CD14-positive monocyte (primary cell): ENCODE results near the gene ZBTB4. TPM values are rescaled to one million over a fixed set of nuclear protein-coding genes. Genes with fewer than 3 reads are reported as not detected.
A peak's percentile ranks its signal among the peaks of the same experiment; 100 is the strongest.
"Not testable (repeated sequence)": the region's sequence is repeated elsewhere in the genome, so short reads cannot be mapped to it uniquely, and the experiment has no call there.

ENCODE experiments used
- DNase-seq, 3 donors: peaks; one replicate each; pipeline ENCODE4 v3.0.0-alpha.2; 2011 to 2022
- H2AFZ ChIP-seq: 2 replicates; pipeline ENCODE4 v1.6.0; 2012; ENCODE audit warnings: mild to moderate bottlenecking, low read depth, low read length, inconsistent platforms; ENCODE audit not compliant: insufficient read depth, poor library complexity, severe bottlenecking
- H3K27ac ChIP-seq, 2 donors: 1 replicate in 1 of 2; 2 replicates in 1 of 2; pipeline ENCODE4 v1.5.1; 2012 to 2013; ENCODE audit warnings: low read length in 2 of 2, control low read depth in 1 of 2, inconsistent platforms in 1 of 2, low read depth in 1 of 2, mild to moderate bottlenecking in 1 of 2
- H3K27me3 ChIP-seq, 2 donors: one replicate each; pipeline versions ENCODE4 v1.6.0 to v1.6.1; 2011 to 2013; ENCODE audit warnings: low read length in 2 of 2; ENCODE audit not compliant: control insufficient read depth in 2 of 2, insufficient read depth in 2 of 2
- H3K36me3 ChIP-seq, 2 donors: replicated peaks in 1 of 2; 1 replicate in 1 of 2; 2 replicates in 1 of 2; pipeline versions ENCODE4 v1.5.1 to v1.6.1; 2012 to 2013; ENCODE audit warnings: low read length in 2 of 2, control low read depth in 1 of 2, inconsistent platforms in 1 of 2, mild to moderate bottlenecking in 1 of 2; ENCODE audit not compliant: insufficient read depth in 2 of 2, control insufficient read depth in 1 of 2
- H3K4me1 ChIP-seq, 2 donors: 1 replicate in 1 of 2; 2 replicates in 1 of 2; pipeline versions ENCODE4 v1.5.1 to v1.6.1; 2012 to 2013; ENCODE audit warnings: low read length in 2 of 2, control low read depth in 1 of 2, inconsistent platforms in 1 of 2, mild to moderate bottlenecking in 1 of 2, moderate library complexity in 1 of 2; ENCODE audit not compliant: insufficient read depth in 2 of 2, control insufficient read depth in 1 of 2
- H3K4me2 ChIP-seq: replicated peaks from 2 replicates; pipeline ENCODE3; 2012; ENCODE audit warnings: low read length, moderate library complexity, mild to moderate bottlenecking; ENCODE audit not compliant: poor library complexity, severe bottlenecking; ENCODE audit errors: extremely low read depth
- H3K4me3 ChIP-seq, 3 experiments: fragments of 200-600 bp in 1 of 3; sonication (generic) in 1 of 3; replicated peaks in 1 of 3; 1 replicate in 2 of 3; 2 replicates in 1 of 3; pipeline ENCODE4 v1.5.1; 2011 to 2013; ENCODE audit warnings: low read length in 3 of 3, mild to moderate bottlenecking in 3 of 3, control low read depth in 2 of 3, low read depth in 2 of 3, inconsistent platforms in 1 of 3, moderate library complexity in 1 of 3
- H3K79me2 ChIP-seq: 2 replicates; pipeline ENCODE4 v1.6.0; 2012; ENCODE audit warnings: mild to moderate bottlenecking, control low read depth, inconsistent platforms, low read length, moderate library complexity; ENCODE audit not compliant: insufficient read depth
- H3K9ac ChIP-seq: 2 replicates; pipeline ENCODE4 v1.6.0; 2017; ENCODE audit warnings: low read length, mild to moderate bottlenecking; ENCODE audit not compliant: insufficient read depth, poor library complexity, severe bottlenecking
- H3K9me3 ChIP-seq, 2 donors: replicated peaks in 1 of 2; 1 replicate in 1 of 2; 2 replicates in 1 of 2; pipeline versions ENCODE4 v1.5.1 to v1.6.1; 2012 to 2013; ENCODE audit warnings: low read length in 2 of 2, control low read depth in 1 of 2; ENCODE audit not compliant: control insufficient read depth in 1 of 2, insufficient read depth in 1 of 2
- H4K20me1 ChIP-seq: 2 replicates; pipeline ENCODE4 v1.6.0; 2012; ENCODE audit warnings: mild to moderate bottlenecking, low read length, control low read depth, moderate library complexity; ENCODE audit not compliant: insufficient read depth
- H3K27ac Mint-ChIP-seq, 7 donors: one replicate each; pipeline ENCODE4 v1.8.0; 2020; ENCODE audit warnings: mild to moderate bottlenecking in 7 of 7, mixed read lengths in 7 of 7, moderate library complexity in 6 of 7, inconsistent platforms in 2 of 7
- H3K27me3 Mint-ChIP-seq, 3 donors: one replicate each; pipeline ENCODE4 v1.8.0; 2021 to 2022; ENCODE audit warnings: low read depth in 3 of 3, mild to moderate bottlenecking in 3 of 3, mixed read lengths in 3 of 3, moderate library complexity in 3 of 3, inconsistent platforms in 1 of 3
- H3K36me3 Mint-ChIP-seq, 2 donors: one replicate each; pipeline ENCODE4 v1.8.0; 2020; ENCODE audit warnings: mixed read lengths in 2 of 2, inconsistent platforms in 1 of 2, mild to moderate bottlenecking in 1 of 2
- H3K4me1 Mint-ChIP-seq: one replicate; pipeline ENCODE4 v1.8.0; 2020; ENCODE audit warnings: mild to moderate bottlenecking, mixed read lengths
- H3K4me3 Mint-ChIP-seq, 2 donors: one replicate each; pipeline ENCODE4 v1.8.0; 2020; ENCODE audit warnings: mild to moderate bottlenecking in 2 of 2, mixed read lengths in 2 of 2, moderate library complexity in 1 of 2
- H3K9me3 Mint-ChIP-seq, 7 donors: one replicate each; pipeline ENCODE4 v1.8.0; 2020 to 2022; ENCODE audit warnings: mixed read lengths in 7 of 7, mild to moderate bottlenecking in 6 of 7, moderate library complexity in 6 of 7, inconsistent platforms in 2 of 7
- WGBS: methylation state at CpG from one replicate; pipeline ENCODE4 v1.1.5; 2013; ENCODE audit warnings: missing lambda C conversion rate; ENCODE audit not compliant: insufficient coverage; 5-methylcytosine and 5-hydroxymethylcytosine counted together
- intact Hi-C, 2 donors: fragments of 100-400 bp; cut with micrococcal nuclease; formaldehyde crosslinking; loops; one replicate each; pipeline versions ENCODE4 v1.15.0 to v1.15.1; 2023
- polyA plus RNA-seq, 3 donors: library from polyadenylated mRNA; depleted of rRNA in 1 of 3; unstranded in 2 of 3; stranded (reverse) in 1 of 3; fragments of 300-500 nt in 2 of 3; fragments of >200 nt in 1 of 3; fragmentation: Illumina TruSeq in 2 of 3; gene quantifications; 1 replicate in 2 of 3; 2 replicates in 1 of 3; pipeline ENCODE4 v1.2.3, GENCODE V29; 2012 to 2021
- TF ChIP-seq, protein P1 (sequence below): fragments of 200-600 bp; IDR thresholded peaks from one replicate; pipeline ENCODE4 v1.8.0; 2022; ENCODE audit warnings: antibody characterized with exemption, mild to moderate bottlenecking

Gene ZBTB4
- polyA plus RNA-seq, 3 donors: 3.4 to 8.1 (median 4.4) TPM

DNA sequence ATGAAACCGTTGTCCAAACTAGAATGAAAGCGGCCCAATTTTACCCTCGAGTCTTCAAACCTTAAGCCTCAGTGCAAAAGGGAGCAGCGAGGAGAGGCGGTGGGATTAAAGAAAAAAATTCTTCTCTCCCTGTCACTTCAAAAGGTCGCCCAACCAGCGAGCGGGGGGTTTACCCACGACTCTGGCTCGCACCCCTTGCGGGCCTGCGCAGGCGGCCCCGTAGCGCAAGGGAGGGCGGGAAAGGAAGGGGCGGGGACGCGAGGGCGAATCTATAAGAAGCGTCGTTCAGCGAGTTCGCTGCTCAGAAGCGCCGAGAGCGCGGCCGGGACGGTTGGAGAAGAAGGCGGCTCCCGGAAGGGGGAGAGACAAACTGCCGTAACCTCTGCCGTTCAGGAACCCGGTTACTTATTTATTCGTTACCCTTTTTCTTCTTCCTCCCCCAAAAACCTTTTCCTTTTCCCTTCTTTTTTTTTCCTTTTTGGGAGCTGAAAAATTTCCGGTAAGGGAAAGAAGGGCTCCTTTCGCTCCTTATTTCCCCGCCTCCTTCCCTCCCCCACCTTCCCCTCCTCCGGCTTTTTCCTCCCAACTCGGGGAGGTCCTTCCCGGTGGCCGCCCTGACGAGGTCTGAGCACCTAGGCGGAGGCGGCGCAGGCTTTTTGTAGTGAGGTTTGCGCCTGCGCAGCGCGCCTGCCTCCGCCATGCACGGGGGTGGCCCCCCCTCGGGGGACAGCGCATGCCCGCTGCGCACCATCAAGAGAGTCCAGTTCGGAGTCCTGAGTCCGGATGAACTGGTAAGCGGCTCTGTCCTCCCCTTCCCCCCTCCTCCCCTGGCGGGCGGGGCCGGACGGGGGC is 4.9 kb upstream of the ZBTB4 start, which contains the start of gene POLR2A:
POLR2A (plus strand) TSS at position 300 of the 852 bp plus-strand sequence.
- Mint-ChIP-seq H3K4me1 (peaks cover 70% of the 10 kb centered on the region), H3K9me3 (no peaks in the 10 kb centered on the region), H3K36me3 (peaks cover 11% of the 10 kb centered on the region in 2 donors), H3K27me3 (peaks cover 1 to 3% (median 2%) of the 10 kb centered on the region in 3 donors), H3K27ac (peak within 1 kb of the TSS; percentile 99 to 100 (median 100)), H3K4me3 (peak within 1 kb of the TSS; percentile 93 to 97)
- no peaks in the 10 kb centered on the region for H3K27me3 ChIP-seq
- peaks cover 47% of the 10 kb centered on the region for H4K20me1 ChIP-seq
- peaks cover 0 to 8% of the 10 kb centered on the region in 2 donors for H3K36me3 ChIP-seq
- no peaks in the 10 kb centered on the region for H3K9me3 ChIP-seq
- peak within 1 kb of the TSS; percentile 91 for H3K9ac ChIP-seq
- H3K4me1 ChIP-seq: peaks cover 39 to 59% of the 10 kb centered on the region in 2 donors
- intact Hi-C loops: loop anchor here (1.0 to 10.0 kb wide), 6 partner anchors 47 to 358 kb away; partner anchors contain the start of genes DVL2 (in 1 of the 2), KCTD11 (in 1 of the 2), PHF23 (in 1 of the 2) and TMEM102 (in 1 of the 2)
- H3K27ac ChIP-seq: peak within 1 kb of the TSS; percentile 95 to 98
- WGBS: 0% methylated on average over 43 of the region's 64 CpGs
- TF ChIP-seq, protein P1, sequence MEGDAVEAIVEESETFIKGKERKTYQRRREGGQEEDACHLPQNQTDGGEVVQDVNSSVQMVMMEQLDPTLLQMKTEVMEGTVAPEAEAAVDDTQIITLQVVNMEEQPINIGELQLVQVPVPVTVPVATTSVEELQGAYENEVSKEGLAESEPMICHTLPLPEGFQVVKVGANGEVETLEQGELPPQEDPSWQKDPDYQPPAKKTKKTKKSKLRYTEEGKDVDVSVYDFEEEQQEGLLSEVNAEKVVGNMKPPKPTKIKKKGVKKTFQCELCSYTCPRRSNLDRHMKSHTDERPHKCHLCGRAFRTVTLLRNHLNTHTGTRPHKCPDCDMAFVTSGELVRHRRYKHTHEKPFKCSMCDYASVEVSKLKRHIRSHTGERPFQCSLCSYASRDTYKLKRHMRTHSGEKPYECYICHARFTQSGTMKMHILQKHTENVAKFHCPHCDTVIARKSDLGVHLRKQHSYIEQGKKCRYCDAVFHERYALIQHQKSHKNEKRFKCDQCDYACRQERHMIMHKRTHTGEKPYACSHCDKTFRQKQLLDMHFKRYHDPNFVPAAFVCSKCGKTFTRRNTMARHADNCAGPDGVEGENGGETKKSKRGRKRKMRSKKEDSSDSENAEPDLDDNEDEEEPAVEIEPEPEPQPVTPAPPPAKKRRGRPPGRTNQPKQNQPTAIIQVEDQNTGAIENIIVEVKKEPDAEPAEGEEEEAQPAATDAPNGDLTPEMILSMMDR: no peak
- peak within 1 kb of the TSS; percentile 75 for H3K4me2 ChIP-seq
- H2AFZ ChIP-seq: peak within 1 kb of the TSS; percentile 73
- peak within 1 kb of the TSS; percentile 75 to 90 (median 87) for H3K4me3 ChIP-seq
- peak; percentile 96 to 99 (median 98) for DNase-seq
- peaks cover 62% of the 10 kb centered on the region for H3K79me2 ChIP-seq

DNA sequence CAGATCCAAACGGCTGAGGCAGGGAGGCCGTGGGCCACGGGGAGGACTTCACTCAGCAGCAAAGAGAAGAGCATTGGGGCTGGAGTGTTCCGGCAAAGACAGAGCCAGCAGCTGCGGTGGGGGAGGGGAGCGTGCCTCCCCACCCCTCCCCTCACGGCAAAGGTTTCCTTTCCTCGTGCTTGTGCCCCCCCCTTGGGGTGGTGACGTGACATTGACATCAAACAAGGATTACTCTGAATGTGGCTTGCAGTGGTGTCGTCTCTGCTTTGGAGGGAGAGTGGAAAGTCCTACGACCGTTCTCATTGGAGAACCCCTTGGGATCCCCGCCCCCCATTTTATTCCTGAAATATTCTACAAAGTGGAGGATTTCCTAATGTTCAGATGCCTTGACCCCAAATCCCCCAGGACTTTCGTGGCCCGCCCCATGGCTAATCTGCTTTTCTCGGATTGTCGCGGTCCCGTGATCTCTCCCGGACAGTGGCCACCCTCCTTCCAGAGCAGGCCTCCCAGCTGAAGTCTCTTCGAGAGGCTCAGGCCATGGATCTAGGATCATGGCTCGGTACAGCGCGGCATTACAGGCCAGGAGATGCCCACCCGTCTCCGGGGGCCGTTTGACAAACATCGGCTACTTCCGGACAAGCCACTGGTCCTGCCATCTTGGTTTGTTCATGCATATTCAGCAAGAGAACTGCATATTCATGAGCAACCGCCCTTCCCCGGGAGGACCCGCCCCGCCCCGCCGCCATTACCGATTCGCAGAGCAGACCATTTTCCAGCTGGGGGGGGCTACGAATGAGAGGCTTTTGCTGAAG is 4.0 kb upstream of the ZBTB4 start:
- Histone ChIP-seq H3K27ac (peak overlapping the region; percentile 95 to 98), H3K4me3 (peak overlapping the region; percentile 75 to 90 (median 87)), H3K27me3 (no peaks in the 10 kb centered on the region), H2AFZ (peak overlapping the region; percentile 73), H3K36me3 (peaks cover 0 to 8% of the 10 kb centered on the region in 2 donors), H3K4me2 (peak overlapping the region; percentile 75), H3K9ac (peak overlapping the region; percentile 91), H3K79me2 (peaks cover 61% of the 10 kb centered on the region), H4K20me1 (peaks cover 39% of the 10 kb centered on the region), H3K9me3 (no peaks in the 10 kb centered on the region), H3K4me1 (peaks cover 43 to 61% of the 10 kb centered on the region in 2 donors)
- Mint-ChIP-seq H3K36me3 (peaks cover 6 to 7% of the 10 kb centered on the region in 2 donors), H3K4me1 (peaks cover 67% of the 10 kb centered on the region), H3K4me3 (peak overlapping the region; percentile 93 to 97), H3K27me3 (peaks cover 0 to 3% (median 2%) of the 10 kb centered on the region in 3 donors), H3K27ac (peak overlapping the region; percentile 99 to 100 (median 100)), H3K9me3 (no peaks in the 10 kb centered on the region)
- intact Hi-C loops: loop anchor here (1.0 to 10.0 kb wide), 6 partner anchors 47 to 359 kb away; partner anchors contain the start of genes DVL2 (in 1 of the 2), KCTD11 (in 1 of the 2), PHF23 (in 1 of the 2) and TMEM102 (in 1 of the 2)
- TF ChIP-seq, protein P1: no peak
- peak; percentile 89 to 91 (median 90) for DNase-seq
- WGBS: 0% methylated on average over 19 of the region's 38 CpGs

DNA sequence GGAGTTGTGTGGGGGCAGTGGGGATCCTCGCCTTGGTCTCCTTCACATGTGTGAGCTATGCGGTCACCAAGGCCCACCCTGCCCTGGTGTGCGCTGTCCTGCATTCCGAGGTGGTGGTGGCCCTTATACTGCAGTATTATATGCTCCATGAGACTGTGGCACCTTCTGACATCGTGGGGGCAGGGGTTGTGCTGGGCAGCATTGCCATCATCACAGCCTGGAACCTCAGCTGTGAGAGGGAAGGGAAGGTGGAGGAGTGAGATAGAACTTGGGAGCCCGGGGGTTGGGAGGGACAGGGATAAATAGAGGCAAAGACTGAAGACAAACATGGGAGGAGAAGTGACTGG is 3.3 kb upstream of the ZBTB4 start:
- not testable (repeated sequence) for H3K9me3 Mint-ChIP-seq, H3K36me3 ChIP-seq, DNase-seq, H3K27me3 Mint-ChIP-seq, H3K9me3 ChIP-seq, H3K36me3 Mint-ChIP-seq, H3K27me3 ChIP-seq
- peak overlapping the region; percentile 91 for H3K9ac ChIP-seq
- intact Hi-C loops: loop anchor here in 1 of 2 donors (5.0 to 10.0 kb wide), 4 partner anchors 90 to 360 kb away; partner anchors contain the start of genes DVL2, KCTD11, PHF23 and TMEM95
- H3K4me3 ChIP-seq: peak overlapping the region in 2 of 3 experiments; percentile 75 to 87
- H3K4me3 Mint-ChIP-seq: peak overlapping the region; percentile 93 to 97
- peak overlapping the region; percentile 99 to 100 (median 100) for H3K27ac Mint-ChIP-seq
- peaks cover 31% of the 10 kb centered on the region for H4K20me1 ChIP-seq
- H3K4me1 ChIP-seq: peaks cover 50 to 64% of the 10 kb centered on the region in 2 donors
- 84% methylated on average over 4 of the region's 6 CpGs for WGBS
- peaks cover 57% of the 10 kb centered on the region for H3K79me2 ChIP-seq
- H3K27ac ChIP-seq: peak overlapping the region; percentile 95 to 98
- peaks cover 68% of the 10 kb centered on the region for H3K4me1 Mint-ChIP-seq
- peak overlapping the region; percentile 73 for H2AFZ ChIP-seq
- peak overlapping the region; percentile 75 for H3K4me2 ChIP-seq
